GM23248 (cell line): ENCODE measurements around the gene PEX3.

Experiments used
- EZH2 ChIP-seq: fragments of 200-600 bp; sonication (generic); IDR thresholded peaks from 2 replicates; pipeline ENCODE4 v1.6.1; 2018; ENCODE audit warnings: antibody characterized with exemption, mild to moderate bottlenecking; ENCODE audit not compliant: insufficient read depth, poor library complexity, severe bottlenecking
- EZH2phosphoT487 ChIP-seq: fragments of 200-600 bp; sonication (generic); IDR thresholded peaks from 2 replicates; pipeline ENCODE4 v1.6.1; 2018; ENCODE audit warnings: antibody characterized with exemption, moderate library complexity, mild to moderate bottlenecking, low read depth; ENCODE audit not compliant: insufficient read depth

DNA sequence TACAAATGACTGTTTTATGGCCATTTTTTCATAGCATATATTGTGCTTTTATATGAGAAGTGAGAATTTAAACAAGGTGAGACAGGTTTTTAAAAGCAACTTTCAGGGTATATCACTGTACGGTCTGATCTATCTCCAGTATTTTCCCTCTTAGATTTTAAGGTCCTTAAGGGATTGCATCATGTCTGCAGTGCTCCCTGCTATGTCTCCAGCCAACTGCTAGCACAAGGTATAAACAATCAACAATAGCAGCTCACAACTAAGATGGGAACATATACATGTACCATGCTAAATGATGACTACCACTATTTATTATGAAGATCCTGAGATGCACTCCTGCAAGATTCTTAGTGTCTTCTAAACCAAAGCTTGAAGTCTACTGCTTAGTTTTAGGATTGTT lies 53.8 kb downstream of the PEX3 start:
- no peak for TF ChIP-seq EZH2phosphoT487
- no peak for TF ChIP-seq EZH2
